SU-DHL-6 (cell line): ENCODE results near the gene ALOXE3.

Experiments used
- H2AFZ ChIP-seq: fragments of 200-600 bp; sonication (generic); 2 replicates; pipeline ENCODE4 v1.6.1; 2014; ENCODE audit warnings: low read depth, mild to moderate bottlenecking, moderate library complexity, mixed read lengths, antibody characterized with exemption, low read length; ENCODE audit not compliant: severe bottlenecking
- H3F3A ChIP-seq: fragments of 200-600 bp; shearing (Covaris generic); 2 replicates; pipeline ENCODE4 v1.6.0; 2016; ENCODE audit warnings: antibody characterized with exemption, mild to moderate bottlenecking; ENCODE audit not compliant: insufficient read depth
- H3K27ac ChIP-seq: fragments of 200-600 bp; sonication (generic); 2 replicates; pipeline ENCODE4 v1.5.1; 2016; ENCODE audit warnings: low read depth, mild to moderate bottlenecking, low read length, moderate library complexity, mixed read lengths
- H3K27me3 ChIP-seq: fragments of 200-600 bp; sonication (generic), shearing (Covaris generic); 2 replicates; pipeline ENCODE4 v1.6.0; 2014; ENCODE audit warnings: mild to moderate bottlenecking, low read length
- H3K36me3 ChIP-seq: fragments of 200-600 bp; sonication (generic); 2 replicates; pipeline ENCODE4 v1.6.1; 2014; ENCODE audit warnings: mild to moderate bottlenecking, low read length, mixed read lengths
- H3K4me2 ChIP-seq: fragments of 300-600, 200-600 bp; shearing (Covaris generic), sonication (generic); 2 replicates; pipeline ENCODE4 v1.6.0; 2014; ENCODE audit warnings: low read length, low read depth, mild to moderate bottlenecking; ENCODE audit not compliant: poor library complexity, severe bottlenecking
- H3K4me3 ChIP-seq: fragments of 200-600 bp; sonication (generic); 2 replicates; pipeline ENCODE4 v1.5.1; 2014; ENCODE audit warnings: antibody characterized with exemption, low read length, mild to moderate bottlenecking, mixed read lengths; ENCODE audit not compliant: insufficient read depth, poor library complexity, severe bottlenecking
- H3K79me2 ChIP-seq: fragments of 200-600 bp; sonication (generic); 2 replicates; pipeline ENCODE4 v1.6.1; 2014; ENCODE audit warnings: mild to moderate bottlenecking, low read length, moderate library complexity; ENCODE audit not compliant: insufficient read depth
- H3K9ac ChIP-seq: fragments of 200-600 bp; sonication (generic); 2 replicates; pipeline ENCODE4 v1.7.0; 2014; ENCODE audit warnings: mild to moderate bottlenecking, low read length
- H3K9me2 ChIP-seq: fragments of 200-600 bp; sonication (generic); replicated peaks from 2 replicates; pipeline ENCODE4 v1.6.1; 2014; ENCODE audit warnings: low read length; ENCODE audit not compliant: insufficient read depth
- H3K9me3 ChIP-seq: fragments of 200-600 bp; sonication (generic); 2 replicates; pipeline ENCODE4 v1.6.1; 2014; ENCODE audit warnings: low read length, mixed read lengths; ENCODE audit not compliant: insufficient read depth
- H4K20me1 ChIP-seq: fragments of 200-600 bp; sonication (generic); 2 replicates; pipeline ENCODE4 v1.6.1; 2014; ENCODE audit warnings: low read depth, mild to moderate bottlenecking, antibody characterized with exemption, low read length, moderate library complexity, mixed read lengths
- CTCF ChIP-seq: fragments of 200-600 bp; sonication (generic); IDR thresholded peaks from one replicate; pipeline ENCODE4 v1.5.1; 2017; ENCODE audit warnings: antibody characterized with exemption, mild to moderate bottlenecking, low read length, moderate library complexity; ENCODE audit not compliant: insufficient read depth, poor library complexity, severe bottlenecking
- EZH2phosphoT487 ChIP-seq: fragments of 200-600 bp; sonication (generic), shearing (Covaris generic); conservative IDR thresholded peaks from 2 replicates; pipeline ENCODE4 v1.6.1; 2018; ENCODE audit warnings: mild to moderate bottlenecking, antibody characterized with exemption, low read length, moderate library complexity, mixed read lengths

The ALOXE3 gene

GRCh38 chr17:8056976-8057625 is 61.2 kb downstream of the ALOXE3 start:
- no peak for TF ChIP-seq EZH2phosphoT487
- no peak for TF ChIP-seq CTCF
- H3K9me3 ChIP-seq = no peaks in the 10 kb centered on the region
- no peak overlapping the region for H2AFZ ChIP-seq
- H3K36me3 ChIP-seq = no peaks in the 10 kb centered on the region
- no peak overlapping the region for H3K27ac ChIP-seq
- H3F3A ChIP-seq = no peaks in the 10 kb centered on the region
- H3K79me2 ChIP-seq = no peaks in the 10 kb centered on the region
- no peak overlapping the region for H3K4me3 ChIP-seq
- no peaks in the 10 kb centered on the region for H3K9me2 ChIP-seq
- H3K27me3 ChIP-seq = no peaks in the 10 kb centered on the region
- H3K9ac ChIP-seq = no peak overlapping the region
- no peak overlapping the region for H3K4me2 ChIP-seq
- no peaks in the 10 kb centered on the region for H4K20me1 ChIP-seq

GRCh38 chr17:8056232-8056975 is 61.9 kb downstream of the ALOXE3 start:
- H3K4me2 ChIP-seq = no peak overlapping the region
- H3K9ac ChIP-seq = no peak overlapping the region
- no peaks in the 10 kb centered on the region for H3K9me2 ChIP-seq
- H4K20me1 ChIP-seq = no peaks in the 10 kb centered on the region
- TF ChIP-seq CTCF = no peak
- no peak for TF ChIP-seq EZH2phosphoT487
- H2AFZ ChIP-seq = no peak overlapping the region
- H3K9me3 ChIP-seq = no peaks in the 10 kb centered on the region
- H3K79me2 ChIP-seq = no peaks in the 10 kb centered on the region
- no peaks in the 10 kb centered on the region for H3K36me3 ChIP-seq
- no peak overlapping the region for H3K4me3 ChIP-seq
- H3K27me3 ChIP-seq = no peaks in the 10 kb centered on the region
- H3K27ac ChIP-seq = no peak overlapping the region
- H3F3A ChIP-seq = no peaks in the 10 kb centered on the region

DNA sequence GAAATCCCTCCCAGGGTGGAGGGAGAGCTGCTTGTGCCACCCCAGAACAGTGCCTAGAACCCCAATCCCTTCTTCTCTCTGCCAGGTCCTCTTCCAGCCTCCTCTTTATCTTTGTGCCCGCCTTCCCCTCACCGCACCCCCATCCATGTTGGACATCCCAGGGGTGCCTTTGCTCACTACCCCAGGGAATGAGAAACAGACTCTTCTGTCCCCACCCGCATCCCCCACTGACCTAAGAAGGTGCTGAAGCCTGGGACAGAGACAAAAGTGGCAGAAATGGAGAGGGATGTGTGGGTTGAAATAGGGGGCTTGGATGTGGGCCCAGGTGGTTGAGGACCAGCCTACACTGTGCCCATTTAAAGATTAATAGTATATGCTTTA is 62.5 kb downstream of the ALOXE3 start:
- H3K79me2 ChIP-seq = no peaks in the 10 kb centered on the region
- H3K9me3 ChIP-seq = no peaks in the 10 kb centered on the region
- H2AFZ ChIP-seq = no peak overlapping the region
- no peaks in the 10 kb centered on the region for H3K36me3 ChIP-seq
- H4K20me1 ChIP-seq = no peaks in the 10 kb centered on the region
- H3K9me2 ChIP-seq = no peaks in the 10 kb centered on the region
- H3F3A ChIP-seq = no peaks in the 10 kb centered on the region
- H3K27ac ChIP-seq = no peak overlapping the region
- H3K27me3 ChIP-seq = no peaks in the 10 kb centered on the region
- TF ChIP-seq CTCF (no peak), EZH2phosphoT487 (no peak)
- H3K9ac ChIP-seq = no peak overlapping the region
- no peak overlapping the region for H3K4me2 ChIP-seq
- H3K4me3 ChIP-seq = no peak overlapping the region
